ENCODE data around the gene ALPK1. TPM values are rescaled to one million over a fixed set of nuclear protein-coding genes. Genes with fewer than 3 reads are reported as not detected.

Gene ALPK1
- total RNA-seq, 1 donor from 2014 or later, result 40.1 TPM

DNA sequence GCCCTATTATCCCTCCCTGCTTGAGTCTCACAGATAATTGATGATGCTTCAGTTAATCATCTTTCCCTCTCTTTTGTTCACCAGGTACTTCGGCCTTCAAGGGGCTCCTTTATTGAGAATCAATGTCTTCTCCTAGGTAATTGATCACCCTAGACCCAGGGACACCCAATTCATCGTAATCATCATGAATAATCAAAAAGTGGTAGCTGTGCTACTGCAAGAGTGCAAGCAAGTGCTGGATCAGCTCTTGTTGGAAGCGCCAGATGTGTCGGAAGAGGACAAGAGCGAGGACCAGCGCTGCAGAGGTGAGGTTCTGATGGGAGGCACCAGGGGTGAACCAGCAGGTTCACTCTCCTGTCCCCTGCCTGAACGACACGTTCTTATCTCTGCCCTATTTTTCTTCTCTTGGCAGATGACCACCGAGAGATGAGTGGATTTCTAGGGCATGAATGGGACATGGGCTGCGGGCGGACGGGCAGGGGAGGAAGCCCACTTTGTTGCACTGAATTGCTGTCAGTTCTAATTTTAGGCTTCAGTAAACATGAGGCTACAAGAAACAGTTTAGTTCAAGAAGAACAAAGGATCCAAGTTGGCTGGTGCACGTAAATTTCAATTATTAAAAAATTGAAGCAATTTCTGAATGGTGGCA, 80.5 kb downstream of the ALPK1 start:
- intact Hi-C loops (cut with DNase I), result no loop called here
- TF ChIP-seq, protein P1, sequence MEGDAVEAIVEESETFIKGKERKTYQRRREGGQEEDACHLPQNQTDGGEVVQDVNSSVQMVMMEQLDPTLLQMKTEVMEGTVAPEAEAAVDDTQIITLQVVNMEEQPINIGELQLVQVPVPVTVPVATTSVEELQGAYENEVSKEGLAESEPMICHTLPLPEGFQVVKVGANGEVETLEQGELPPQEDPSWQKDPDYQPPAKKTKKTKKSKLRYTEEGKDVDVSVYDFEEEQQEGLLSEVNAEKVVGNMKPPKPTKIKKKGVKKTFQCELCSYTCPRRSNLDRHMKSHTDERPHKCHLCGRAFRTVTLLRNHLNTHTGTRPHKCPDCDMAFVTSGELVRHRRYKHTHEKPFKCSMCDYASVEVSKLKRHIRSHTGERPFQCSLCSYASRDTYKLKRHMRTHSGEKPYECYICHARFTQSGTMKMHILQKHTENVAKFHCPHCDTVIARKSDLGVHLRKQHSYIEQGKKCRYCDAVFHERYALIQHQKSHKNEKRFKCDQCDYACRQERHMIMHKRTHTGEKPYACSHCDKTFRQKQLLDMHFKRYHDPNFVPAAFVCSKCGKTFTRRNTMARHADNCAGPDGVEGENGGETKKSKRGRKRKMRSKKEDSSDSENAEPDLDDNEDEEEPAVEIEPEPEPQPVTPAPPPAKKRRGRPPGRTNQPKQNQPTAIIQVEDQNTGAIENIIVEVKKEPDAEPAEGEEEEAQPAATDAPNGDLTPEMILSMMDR (IDR thresholded peaks at IDR 0.05), result no peak
- Histone ChIP-seq H3K4me1 (no peaks in the 10 kb centered on the region), H3K4me3 (no peak overlapping the region), H3K27me3 (ENCODE audit: low read depth) (no peaks in the 10 kb centered on the region), H3K36me3 (peaks cover 36% of the 10 kb centered on the region), H3K9me3 (no peaks in the 10 kb centered on the region), H3K27ac (no peak overlapping the region)
- DNase-seq (no peak), ATAC-seq (no peak)

DNA sequence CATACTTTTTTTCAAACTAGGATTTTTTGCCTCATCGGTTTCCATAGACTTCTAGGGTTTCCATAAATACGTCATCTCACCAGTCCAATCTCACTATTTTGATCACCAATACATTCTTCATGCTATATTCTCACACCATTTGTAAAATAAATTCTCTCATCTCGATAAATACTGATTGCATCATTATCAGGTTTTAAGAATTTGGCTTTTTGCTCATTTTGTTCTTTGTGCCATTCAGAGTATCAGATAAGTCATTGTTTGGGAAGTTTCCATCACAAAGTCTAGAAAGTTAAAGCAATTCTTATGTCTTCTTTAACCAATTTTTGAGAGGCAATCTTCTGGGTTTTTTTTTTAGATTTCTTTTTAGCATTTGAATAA, 81.1 kb downstream of the ALPK1 start:
- Histone ChIP-seq H3K4me3 (no peak overlapping the region), H3K27me3 (ENCODE audit: low read depth) (no peaks in the 10 kb centered on the region), H3K27ac (no peak overlapping the region), H3K4me1 (no peaks in the 10 kb centered on the region), H3K9me3 (no peaks in the 10 kb centered on the region), H3K36me3 (peaks cover 40% of the 10 kb centered on the region)
- no peak for DNase-seq
- intact Hi-C loops (cut with DNase I), result no loop called here
- ATAC-seq, result no peak
- TF ChIP-seq, protein P1 (IDR thresholded peaks at IDR 0.05), result no peak

DNA sequence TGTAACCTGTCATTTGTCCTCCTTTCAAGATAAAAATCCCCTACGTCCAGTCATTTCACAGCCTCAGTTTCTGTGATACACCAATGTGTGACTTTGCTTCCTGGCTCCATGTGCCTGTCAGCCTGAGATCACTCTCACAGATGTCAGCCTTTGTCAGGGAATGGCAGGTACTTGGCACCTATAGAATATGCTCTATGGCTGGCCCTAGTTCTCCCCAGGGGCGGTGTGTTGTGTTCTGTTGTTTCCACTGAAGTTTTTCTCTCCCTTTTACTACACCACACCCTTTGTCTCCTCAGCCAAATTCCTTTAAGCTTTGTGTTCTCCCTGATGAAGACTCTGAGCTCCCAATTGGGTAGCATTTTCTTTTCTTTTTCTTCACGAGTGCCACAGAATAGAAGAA, 81.7 kb downstream of the ALPK1 start:
- TF ChIP-seq, protein P1 (IDR thresholded peaks at IDR 0.05), result no peak
- Histone ChIP-seq H3K4me3 (no peak overlapping the region), H3K4me1 (no peaks in the 10 kb centered on the region), H3K9me3 (no peaks in the 10 kb centered on the region), H3K27me3 (ENCODE audit: low read depth) (no peaks in the 10 kb centered on the region), H3K27ac (no peak overlapping the region), H3K36me3 (peaks cover 41% of the 10 kb centered on the region)
- intact Hi-C loops (cut with DNase I), result no loop called here
- DNase-seq (no peak), ATAC-seq (no peak)

DNA sequence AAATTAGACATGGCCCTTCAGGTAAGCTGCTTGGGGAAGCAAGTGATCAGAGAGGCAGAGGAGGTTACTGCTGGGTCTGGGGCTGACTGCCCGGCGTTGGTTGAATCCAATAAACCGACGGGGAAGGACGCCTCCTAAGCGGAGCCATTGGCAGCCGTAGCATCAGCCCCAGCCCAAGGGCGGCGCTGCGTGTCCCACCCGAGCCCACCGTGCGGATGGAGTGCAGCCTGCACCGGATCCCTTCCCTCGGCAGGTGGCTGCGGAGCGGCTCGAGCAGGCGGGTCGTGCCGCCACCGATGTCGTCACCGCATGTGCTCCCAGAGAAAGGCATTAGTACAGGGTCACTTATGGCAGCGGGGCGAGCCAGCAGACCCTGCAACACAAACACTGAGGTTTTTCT, 82.1 kb downstream of the ALPK1 start:
- no peaks in the 10 kb centered on the region for H3K27me3 ChIP-seq (ENCODE audit: low read depth)
- peaks cover 45% of the 10 kb centered on the region for H3K36me3 ChIP-seq
- H3K4me1 ChIP-seq, result no peaks in the 10 kb centered on the region
- H3K4me3 ChIP-seq, result no peak overlapping the region
- DNase-seq, result no peak
- ATAC-seq, result no peak
- H3K27ac ChIP-seq, result no peak overlapping the region
- H3K9me3 ChIP-seq, result no peaks in the 10 kb centered on the region
- intact Hi-C loops (cut with DNase I), result no loop called here
- TF ChIP-seq, protein P1 (IDR thresholded peaks at IDR 0.05), result no peak

DNA sequence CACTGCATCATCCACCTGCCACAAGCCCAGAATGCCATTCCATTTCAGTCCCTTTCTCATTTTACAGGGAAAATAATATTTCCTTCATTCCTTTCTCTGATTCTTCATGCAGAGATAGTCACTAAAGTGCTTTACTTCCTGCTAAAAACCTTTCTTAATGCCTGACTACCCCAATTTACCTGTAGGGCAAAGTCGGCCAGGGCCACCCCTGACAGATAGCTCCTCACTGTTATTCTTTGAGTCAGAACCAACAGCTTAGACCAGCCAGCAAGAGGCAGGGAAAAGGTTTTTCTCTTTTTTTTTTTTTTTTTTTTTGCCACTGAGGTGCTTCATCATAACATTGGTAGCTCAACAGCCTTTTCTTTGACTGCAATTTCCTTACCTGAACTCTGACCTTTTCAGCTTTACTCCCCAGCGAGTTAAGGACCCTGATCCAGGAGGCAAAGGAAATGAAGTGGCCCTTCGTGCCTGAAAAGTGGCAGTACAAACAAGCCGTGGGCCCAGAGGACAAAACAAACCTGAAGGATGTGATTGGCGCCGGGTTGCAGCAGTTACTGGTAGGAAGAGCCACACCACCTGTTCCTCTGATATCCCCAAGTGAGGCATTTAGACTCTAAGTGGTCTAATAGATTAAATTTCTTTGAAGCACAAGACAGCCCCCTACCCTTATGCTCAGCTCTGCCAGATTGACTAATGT, 85.0 kb downstream of the ALPK1 start:
- DNase-seq, result no peak
- peaks cover 54% of the 10 kb centered on the region for H3K36me3 ChIP-seq
- TF ChIP-seq, protein P1 (IDR thresholded peaks at IDR 0.05), result no peak
- H3K27ac ChIP-seq, result no peak overlapping the region
- intact Hi-C loops (cut with DNase I), result no loop called here
- no peaks in the 10 kb centered on the region for H3K9me3 ChIP-seq
- ATAC-seq, result peak in 1 of 2 donors; percentile 30
- no peaks in the 10 kb centered on the region for H3K4me1 ChIP-seq
- H3K4me3 ChIP-seq, result no peak overlapping the region
- H3K27me3 ChIP-seq (ENCODE audit: low read depth), result no peaks in the 10 kb centered on the region
